Stomach smooth muscle (tissue), 2 donors: Measurements from ENCODE around the gene PCDHB12.
"Not testable (repeated sequence)": the region's sequence is repeated elsewhere in the genome, so short reads cannot be mapped to it uniquely, and the experiment has no call there.

Experiments used
- H3K27ac ChIP-seq: one replicate; pipeline ENCODE4 v1.7.0; 2013; ENCODE audit warnings: mild to moderate bottlenecking, low read length, inconsistent platforms
- H3K27me3 ChIP-seq, 2 donors: one replicate each; pipeline ENCODE4 v1.7.0; 2013; ENCODE audit warnings: low read length in 2 of 2; ENCODE audit not compliant: insufficient read depth in 2 of 2, control insufficient read depth in 1 of 2
- H3K36me3 ChIP-seq, 2 donors: one replicate each; pipeline ENCODE4 v1.7.0; 2013; ENCODE audit warnings: low read length in 2 of 2; ENCODE audit not compliant: control insufficient read depth in 2 of 2, insufficient read depth in 2 of 2
- H3K4me1 ChIP-seq: one replicate; pipeline ENCODE4 v1.7.0; 2013; ENCODE audit warnings: low read length; ENCODE audit not compliant: control insufficient read depth, insufficient read depth
- H3K4me3 ChIP-seq, 2 donors: one replicate each; pipeline ENCODE4 v1.7.0; 2013; ENCODE audit warnings: low read length in 2 of 2
- H3K9ac ChIP-seq, 2 donors: one replicate each; pipeline ENCODE4 v1.7.0; 2013; ENCODE audit warnings: low read length in 2 of 2, mild to moderate bottlenecking in 1 of 2
- H3K9me3 ChIP-seq, 2 donors: one replicate each; pipeline ENCODE4 v1.7.0; 2013; ENCODE audit warnings: low read length in 2 of 2; ENCODE audit not compliant: control insufficient read depth in 2 of 2
- donor health status: healthy.
- donor health status: Pancreatic carcinoma.

Gene PCDHB12

GRCh38 chr5:141184117-141184855, 24.2 kb upstream of the PCDHB12 start:
- H3K27ac ChIP-seq, H3K9ac ChIP-seq, H3K36me3 ChIP-seq, H3K4me1 ChIP-seq, H3K4me3 ChIP-seq: not testable (repeated sequence)
- Histone ChIP-seq H3K27me3 (peaks cover 0 to 12% of the 10 kb centered on the region in 2 donors), H3K9me3 (peaks cover 22 to 32% of the 10 kb centered on the region in 2 donors)

DNA sequence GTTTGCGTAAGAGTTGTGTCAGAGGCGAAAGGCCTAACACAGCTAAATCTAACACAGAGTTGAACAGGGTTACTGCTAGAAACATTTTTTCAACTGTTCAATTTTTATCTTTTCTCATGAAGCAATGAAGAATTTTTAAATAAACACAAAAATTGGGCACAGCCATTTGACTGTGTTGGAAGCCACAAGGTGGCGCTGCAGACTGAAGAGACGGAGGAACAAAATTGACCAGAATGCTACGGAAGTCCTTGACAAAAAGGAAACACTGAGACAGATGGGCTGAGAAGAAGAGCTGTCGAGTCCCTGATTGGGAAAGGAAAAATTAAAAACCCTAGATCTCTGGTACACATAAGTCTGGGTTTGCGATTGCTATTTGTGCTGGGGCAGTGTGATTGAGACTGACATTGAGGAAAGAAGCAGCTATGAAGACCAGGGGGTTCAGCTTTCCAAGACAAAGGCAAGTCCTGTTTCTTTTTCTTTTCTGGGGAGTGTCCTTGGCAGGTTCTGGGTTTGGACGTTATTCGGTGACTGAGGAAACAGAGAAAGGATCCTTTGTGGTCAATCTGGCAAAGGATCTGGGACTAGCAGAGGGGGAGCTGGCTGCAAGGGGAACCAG, 21.5 kb upstream of the PCDHB12 start, which contains the start of gene PCDHB9:
Gene PCDHB9, plus strand, starts transcription at position 265 of the 616 bp plus-strand sequence. Its CDS starts 158 bp downstream, at position 423.
- no peaks in the 10 kb centered on the region for H3K4me1 ChIP-seq
- H3K9me3 ChIP-seq: peaks cover 21 to 38% of the 10 kb centered on the region in 2 donors
- H3K36me3 ChIP-seq: peaks cover 0 to 3% of the 10 kb centered on the region in 2 donors
- H3K27me3 ChIP-seq: peaks cover 0 to 11% of the 10 kb centered on the region in 2 donors
- no peak within 1 kb of the TSS for H3K9ac ChIP-seq
- peak within 1 kb of the TSS in 1 of 2 donors; percentile 38 for H3K4me3 ChIP-seq
- no peak within 1 kb of the TSS for H3K27ac ChIP-seq

DNA sequence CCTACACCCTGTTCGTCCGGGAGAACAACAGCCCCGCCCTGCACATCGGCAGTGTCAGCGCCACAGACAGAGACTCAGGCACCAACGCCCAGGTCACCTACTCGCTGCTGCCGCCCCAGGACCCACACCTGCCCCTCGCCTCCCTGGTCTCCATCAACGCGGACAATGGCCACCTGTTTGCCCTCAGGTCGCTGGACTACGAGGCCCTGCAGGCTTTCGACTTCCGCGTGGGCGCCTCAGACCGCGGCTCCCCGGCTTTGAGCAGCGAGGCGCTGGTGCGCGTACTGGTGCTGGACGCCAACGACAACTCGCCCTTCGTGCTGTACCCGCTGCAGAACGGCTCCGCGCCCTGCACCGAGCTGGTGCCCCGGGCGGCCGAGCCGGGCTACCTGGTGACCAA, 19.8 kb upstream of the PCDHB12 start:
- not testable (repeated sequence) for H3K27me3 ChIP-seq, H3K36me3 ChIP-seq, H3K4me1 ChIP-seq, H3K9ac ChIP-seq, H3K4me3 ChIP-seq, H3K27ac ChIP-seq
- peaks cover 16 to 32% of the 10 kb centered on the region in 2 donors for H3K9me3 ChIP-seq

DNA sequence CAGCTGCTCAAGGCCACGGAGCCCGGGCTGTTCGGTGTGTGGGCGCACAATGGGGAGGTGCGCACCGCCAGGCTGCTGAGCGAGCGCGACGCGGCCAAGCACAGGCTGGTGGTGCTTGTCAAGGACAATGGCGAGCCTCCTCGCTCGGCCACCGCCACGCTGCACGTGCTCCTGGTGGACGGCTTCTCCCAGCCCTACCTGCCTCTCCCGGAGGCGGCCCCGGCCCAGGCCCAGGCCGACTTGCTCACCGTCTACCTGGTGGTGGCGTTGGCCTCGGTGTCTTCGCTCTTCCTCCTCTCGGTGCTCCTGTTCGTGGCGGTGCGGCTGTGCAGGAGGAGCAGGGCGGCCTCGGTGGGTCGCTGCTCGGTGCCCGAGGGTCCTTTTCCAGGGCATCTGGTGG, 19.4 kb upstream of the PCDHB12 start:
- H3K27me3 ChIP-seq: not testable (repeated sequence)
- H3K9me3 ChIP-seq: peaks cover 15 to 31% of the 10 kb centered on the region in 2 donors

DNA sequence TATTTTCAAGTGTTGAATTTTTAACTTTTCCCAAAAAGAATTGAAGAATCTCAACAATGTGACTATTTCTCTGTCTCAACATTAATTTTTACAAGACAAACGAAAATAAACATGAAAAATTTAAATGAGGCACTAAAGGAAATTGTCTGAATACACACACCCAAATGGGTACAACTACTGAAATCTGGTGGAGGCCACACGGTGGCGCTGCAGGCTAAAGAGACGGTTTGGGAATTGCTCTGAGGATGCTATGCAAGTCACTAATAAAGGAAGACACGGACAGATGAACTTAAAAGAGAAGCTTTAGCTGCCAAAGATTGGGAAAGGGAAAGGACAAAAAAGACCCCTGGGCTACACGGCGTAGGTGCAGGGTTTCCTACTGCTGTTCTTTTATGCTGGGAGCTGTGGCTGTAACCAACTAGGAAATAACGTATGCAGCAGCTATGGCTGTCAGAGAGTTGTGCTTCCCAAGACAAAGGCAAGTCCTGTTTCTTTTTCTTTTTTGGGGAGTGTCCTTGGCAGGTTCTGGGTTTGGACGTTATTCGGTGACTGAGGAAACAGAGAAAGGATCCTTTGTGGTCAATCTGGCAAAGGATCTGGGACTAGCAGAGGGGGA, 16.3 kb upstream of the PCDHB12 start, which contains the start of gene PCDHB10:
Gene PCDHB10, plus strand, starts transcription at position 244 of the 616 bp plus-strand sequence. Its CDS starts 200 bp downstream, at position 444.
- peaks cover 3 to 28% of the 10 kb centered on the region in 2 donors for H3K9me3 ChIP-seq
- no peak within 1 kb of the TSS for H3K9ac ChIP-seq
- H3K27ac ChIP-seq: no peak within 1 kb of the TSS
- no peaks in the 10 kb centered on the region for H3K4me1 ChIP-seq
- peak within 1 kb of the TSS; percentile 41 to 68 for H3K4me3 ChIP-seq
- H3K27me3 ChIP-seq: peaks cover 2 to 5% of the 10 kb centered on the region in 2 donors
- H3K36me3 ChIP-seq: no peaks in the 10 kb centered on the region

More for the DNA sequence above, 19.4 kb upstream of the PCDHB12 start:
- not testable (repeated sequence) for H3K27ac ChIP-seq, H3K36me3 ChIP-seq, H3K4me3 ChIP-seq, H3K4me1 ChIP-seq, H3K9ac ChIP-seq

DNA sequence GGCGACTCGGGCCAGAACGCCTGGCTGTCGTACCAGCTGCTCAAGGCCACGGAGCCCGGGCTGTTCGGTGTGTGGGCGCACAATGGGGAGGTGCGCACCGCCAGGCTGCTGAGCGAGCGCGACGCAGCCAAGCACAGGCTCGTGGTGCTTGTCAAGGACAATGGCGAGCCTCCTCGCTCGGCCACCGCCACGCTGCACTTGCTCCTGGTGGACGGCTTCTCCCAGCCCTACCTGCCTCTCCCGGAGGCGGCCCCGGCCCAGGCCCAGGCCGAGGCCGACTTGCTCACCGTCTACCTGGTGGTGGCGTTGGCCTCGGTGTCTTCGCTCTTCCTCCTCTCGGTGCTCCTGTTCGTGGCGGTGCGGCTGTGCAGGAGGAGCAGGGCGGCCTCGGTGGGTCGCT, 14.2 kb upstream of the PCDHB12 start:
- H3K36me3 ChIP-seq, H3K27ac ChIP-seq, H3K4me3 ChIP-seq, H3K9ac ChIP-seq, H3K4me1 ChIP-seq, H3K27me3 ChIP-seq: not testable (repeated sequence)
- peaks cover 11 to 28% of the 10 kb centered on the region in 2 donors for H3K9me3 ChIP-seq

DNA sequence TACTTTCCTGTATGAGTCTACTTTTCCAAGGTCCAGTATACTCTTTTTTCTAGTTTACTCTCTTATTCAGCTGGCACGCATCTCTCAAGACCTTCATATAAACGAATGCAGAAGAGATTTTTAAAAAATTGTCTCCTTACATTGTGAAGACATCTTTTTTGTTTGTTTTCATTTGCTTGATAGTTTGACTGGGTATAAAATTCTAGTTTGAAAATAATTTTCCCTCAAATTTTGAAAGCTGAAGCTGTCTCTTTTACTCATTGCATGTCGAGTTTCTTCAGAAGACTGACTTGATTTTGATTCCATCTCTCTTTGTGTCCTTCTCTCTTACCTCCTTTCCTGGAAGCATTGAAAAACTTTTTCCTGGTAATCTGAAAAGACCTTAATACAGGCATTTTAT, 12.2 kb upstream of the PCDHB12 start:
- Histone ChIP-seq H3K27ac (no peak overlapping the region), H3K36me3 (no peaks in the 10 kb centered on the region), H3K9me3 (peaks cover 18 to 38% of the 10 kb centered on the region in 2 donors), H3K9ac (no peak overlapping the region), H3K4me3 (no peak overlapping the region), H3K4me1 (no peaks in the 10 kb centered on the region), H3K27me3 (peaks cover 0 to 2% of the 10 kb centered on the region in 2 donors)

DNA sequence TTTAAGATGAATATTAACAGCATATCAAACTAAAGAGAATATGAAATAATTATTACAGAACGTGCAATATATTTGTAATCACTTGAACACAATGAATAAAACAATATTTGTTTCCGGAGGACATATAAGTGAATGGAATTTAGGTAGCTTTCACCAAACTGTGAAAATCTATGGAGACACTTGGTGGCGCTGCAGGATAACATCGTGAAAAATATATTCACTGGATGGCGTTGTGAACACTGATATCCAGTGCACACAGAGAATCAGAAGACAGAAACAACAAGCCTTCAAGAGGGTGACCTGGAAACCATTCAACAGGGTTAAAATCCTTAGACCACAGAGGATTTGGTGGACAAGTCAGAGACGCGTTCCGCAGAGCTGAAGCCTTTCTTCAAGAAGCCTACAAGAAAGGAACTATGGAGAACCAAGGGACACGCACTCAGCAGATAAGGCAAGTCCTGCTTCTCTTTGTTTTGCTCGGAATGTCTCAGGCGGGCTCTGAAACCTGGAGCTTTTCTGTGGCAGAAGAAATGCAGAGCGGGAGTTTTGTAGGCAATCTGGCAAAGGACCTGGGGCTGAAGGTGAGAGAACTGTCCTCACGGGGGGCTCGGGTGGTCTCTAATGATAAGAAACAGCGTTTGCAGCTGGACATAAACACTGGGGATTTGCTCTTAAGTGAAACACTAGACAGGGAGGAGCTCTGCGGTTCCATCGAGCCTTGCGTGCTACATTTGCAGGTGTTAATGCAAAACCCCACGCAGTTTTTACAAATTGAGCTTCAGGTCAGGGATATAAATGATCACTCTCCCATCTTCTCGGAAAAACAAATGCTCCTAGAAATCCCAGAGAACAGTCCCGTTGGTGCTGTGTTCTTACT, 8.9 kb upstream of the PCDHB12 start, which contains the start of gene PCDHB11:
Gene PCDHB11, plus strand, starts transcription at position 269 of the 877 bp plus-strand sequence. Its CDS starts 148 bp downstream, at position 417.
- peak within 1 kb of the TSS; percentile 9 to 58 for H3K4me3 ChIP-seq
- H3K9me3 ChIP-seq: peaks cover 14 to 42% of the 10 kb centered on the region in 2 donors
- no peaks in the 10 kb centered on the region for H3K27me3 ChIP-seq
- H3K27ac ChIP-seq: no peak within 1 kb of the TSS
- H3K9ac ChIP-seq: peak within 1 kb of the TSS in 1 of 2 donors; percentile 21
- no peaks in the 10 kb centered on the region for H3K36me3 ChIP-seq
- H3K4me1 ChIP-seq: no peaks in the 10 kb centered on the region

DNA sequence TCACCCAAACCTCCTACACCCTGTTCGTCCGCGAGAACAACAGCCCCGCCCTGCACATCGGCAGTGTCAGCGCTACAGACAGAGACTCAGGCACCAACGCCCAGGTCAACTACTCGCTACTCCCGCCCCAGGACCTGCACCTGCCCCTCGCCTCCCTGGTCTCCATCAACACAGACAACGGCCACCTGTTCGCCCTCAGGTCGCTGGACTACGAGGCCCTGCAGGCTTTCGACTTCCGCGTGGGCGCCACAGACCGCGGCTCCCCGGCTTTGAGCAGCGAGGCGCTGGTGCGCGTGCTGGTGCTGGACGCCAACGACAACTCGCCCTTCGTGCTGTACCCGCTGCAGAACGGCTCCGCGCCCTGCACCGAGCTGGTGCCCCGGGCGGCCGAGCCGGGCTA, 7.4 kb upstream of the PCDHB12 start:
- not testable (repeated sequence) for H3K36me3 ChIP-seq, H3K9ac ChIP-seq, H3K4me1 ChIP-seq, H3K27ac ChIP-seq, H3K27me3 ChIP-seq, H3K4me3 ChIP-seq
- H3K9me3 ChIP-seq: peaks cover 14 to 41% of the 10 kb centered on the region in 2 donors

- H3K9me3 ChIP-seq: peaks cover 14 to 36% of the 10 kb centered on the region in 2 donors
- H3K27ac ChIP-seq: not testable (repeated sequence)
Measured at GRCh38 chr5:141201646-141202045, 6.9 kb upstream of the PCDHB12 start.

More at GRCh38 chr5:141201646-141202045, 6.9 kb upstream of the PCDHB12 start:
- H3K4me3 ChIP-seq, H3K4me1 ChIP-seq, H3K9ac ChIP-seq, H3K36me3 ChIP-seq, H3K27me3 ChIP-seq: not testable (repeated sequence)
